Esophagus squamous epithelium (tissue), 5 donors: ENCODE data around the gene SCN5A. TPM values are rescaled to one million over a fixed set of nuclear protein-coding genes. Genes with fewer than 3 reads are reported as not detected.
"Not testable (repeated sequence)": the region's sequence is repeated elsewhere in the genome, so short reads cannot be mapped to it uniquely, and the experiment has no call there.

Experiments
- DNase-seq: peaks from one replicate; lab custom pipeline; 2025; lab: John Stamatoyannopoulos, UW
- H3K27ac ChIP-seq, 4 donors: fragments of 200-600 bp; sonication (generic); one replicate each; pipeline ENCODE4 v1.5.1; 2016 to 2019; ENCODE audit warnings: mild to moderate bottlenecking in 1 of 4
- H3K27me3 ChIP-seq, 4 donors: fragments of 200-600 bp; sonication (generic); 1 replicate in 3 of 4; 2 replicates in 1 of 4; pipeline versions ENCODE4 v1.5.1 to v1.6.0; 2017 to 2021; ENCODE audit warnings: antibody characterized with exemption in 1 of 4
- H3K36me3 ChIP-seq, 3 donors: fragments of 200-600 bp; sonication (generic); one replicate each; pipeline ENCODE4 v1.5.1; 2016 to 2019
- H3K4me1 ChIP-seq, 3 donors: fragments of 200-600 bp; sonication (generic); one replicate each; pipeline ENCODE4 v1.5.1; 2017 to 2019
- H3K4me3 ChIP-seq, 4 donors: fragments of 200-600 bp; sonication (generic); 1 replicate in 3 of 4; 2 replicates in 1 of 4; pipeline ENCODE4 v1.5.1; 2016 to 2019; ENCODE audit warnings: mild to moderate bottlenecking in 2 of 4, moderate library complexity in 1 of 4
- H3K9me3 ChIP-seq, 3 donors: fragments of 200-600 bp; sonication (generic); one replicate each; pipeline ENCODE4 v1.5.1; 2016 to 2019
- CTCF ChIP-seq, 6 experiments: fragments of 450-650 bp in 4 of 6; fragments of 200-600 bp in 2 of 6; sonication (generic) in 2 of 6; IDR thresholded peaks; one replicate each; pipeline ENCODE4 v1.5.1; 2016 to 2019; ENCODE audit warnings: antibody characterized with exemption in 6 of 6, mild to moderate bottlenecking in 4 of 6, moderate library complexity in 4 of 6
- POLR2A ChIP-seq, 4 donors: fragments of 450-650 bp; IDR thresholded peaks; one replicate each; pipeline ENCODE4 v1.6.1; 2017; ENCODE audit warnings: antibody characterized with exemption in 4 of 4, mild to moderate bottlenecking in 4 of 4, moderate library complexity in 3 of 4
- WGBS, 2 donors: methylation state at CpG; one replicate each; pipeline ENCODE4 v1.1.5; 2018; 5-methylcytosine and 5-hydroxymethylcytosine counted together
- intact Hi-C: fragments of 100-400 bp; cut with DNase I; formaldehyde crosslinking; loops from one replicate; pipeline ENCODE4 v1.15.0; 2022
- total RNA-seq, 4 donors: library from RNA; depleted of rRNA; stranded (reverse); fragments of >200 nt; gene quantifications; one replicate each; pipeline ENCODE4 v1.1.0, GENCODE V29; 2016
- donor health status: DM: yes; HTN: yes; CAD: no.

Gene SCN5A
- total RNA-seq, 4 donors from 2014 or later, result 0.09 to 0.38 (median 0.18) TPM; not detected in 1

GRCh38 chr3:38567498-38567897, 82.0 kb downstream of the SCN5A start:
- TF ChIP-seq POLR2A (IDR thresholded peaks at IDR 0.05), result no peak
- TF ChIP-seq CTCF (IDR thresholded peaks at IDR 0.05), result no peak
- WGBS, 2 donors, result 75 to 82% methylated on average over 4 of the region's 4 CpGs

GRCh38 chr3:38566794-38567193, 82.7 kb downstream of the SCN5A start:
- 54 to 83% methylated on average over 1 to 3 of the region's 7 CpGs for WGBS, 2 donors

More at GRCh38 chr3:38567498-38567897, 82.0 kb downstream of the SCN5A start:
- H3K36me3 ChIP-seq, result no peaks in the 10 kb centered on the region
- no peak overlapping the region for H3K4me3 ChIP-seq
- intact Hi-C loops, result no loop called here
- H3K27me3 ChIP-seq, result no peaks in the 10 kb centered on the region
- no peaks in the 10 kb centered on the region for H3K9me3 ChIP-seq
- H3K4me1 ChIP-seq, result no peaks in the 10 kb centered on the region
- no peak overlapping the region for H3K27ac ChIP-seq
- no peak for DNase-seq

GRCh38 chr3:38566215-38566528, 83.3 kb downstream of the SCN5A start:
- no peaks in the 10 kb centered on the region for H3K27me3 ChIP-seq
- intact Hi-C loops, result no loop called here
- H3K36me3 ChIP-seq, result no peaks in the 10 kb centered on the region
- 87 to 92% methylated on average over 13 of the region's 13 CpGs for WGBS, 2 donors
- no peaks in the 10 kb centered on the region for H3K4me1 ChIP-seq
- no peak overlapping the region for H3K4me3 ChIP-seq
- H3K9me3 ChIP-seq, result no peaks in the 10 kb centered on the region
- no peak for DNase-seq
- TF ChIP-seq CTCF (IDR thresholded peaks at IDR 0.05), result no peak
- TF ChIP-seq POLR2A (IDR thresholded peaks at IDR 0.05), result no peak
- H3K27ac ChIP-seq, result no peak overlapping the region

More at GRCh38 chr3:38566794-38567193, 82.7 kb downstream of the SCN5A start:
- DNase-seq, H3K9me3 ChIP-seq, H3K27ac ChIP-seq, H3K4me1 ChIP-seq, H3K4me3 ChIP-seq, H3K36me3 ChIP-seq, H3K27me3 ChIP-seq, intact Hi-C loops: not testable (repeated sequence)

- no peaks in the 10 kb centered on the region for H3K9me3 ChIP-seq
- H3K36me3 ChIP-seq, result no peaks in the 10 kb centered on the region
- H3K4me3 ChIP-seq, result no peak overlapping the region
- TF ChIP-seq POLR2A (IDR thresholded peaks at IDR 0.05) (no peak), CTCF (IDR thresholded peaks at IDR 0.05) (no peak)
- H3K27ac ChIP-seq, result no peak overlapping the region
- intact Hi-C loops, result no loop called here
- WGBS, 2 donors, result 73 to 86% methylated on average over 9 to 12 of the region's 13 CpGs
- DNase-seq, result no peak
- H3K4me1 ChIP-seq, result no peaks in the 10 kb centered on the region
- no peaks in the 10 kb centered on the region for H3K27me3 ChIP-seq
Measured at GRCh38 chr3:38565339-38566214, 83.9 kb downstream of the SCN5A start.

- intact Hi-C loops, result no loop called here
- DNase-seq, result no peak
- Histone ChIP-seq H3K27me3 (no peaks in the 10 kb centered on the region), H3K9me3 (no peaks in the 10 kb centered on the region), H3K4me3 (no peak overlapping the region), H3K4me1 (no peaks in the 10 kb centered on the region), H3K27ac (no peak overlapping the region), H3K36me3 (no peaks in the 10 kb centered on the region)
- 86 to 100% methylated on average over 1 to 5 of the region's 6 CpGs for WGBS, 2 donors
- TF ChIP-seq CTCF (IDR thresholded peaks at IDR 0.05), result no peak
- no peak for TF ChIP-seq POLR2A (IDR thresholded peaks at IDR 0.05)
Measured at GRCh38 chr3:38564631-38565338, 84.7 kb downstream of the SCN5A start.
